Mesendoderm (in vitro differentiated cells): ENCODE data around the gene HPN.
A peak's percentile ranks its signal among the peaks of the same experiment; 100 is the strongest.

Experiments used
- DNase-seq: peaks from one replicate; pipeline ENCODE4 v3.0.0; 2013
- H2AK5ac ChIP-seq: 2 replicates; pipeline ENCODE4 v1.6.1; 2013; ENCODE audit warnings: low read length, inconsistent platforms
- H2BK120ac ChIP-seq: 2 replicates; pipeline ENCODE4 v1.6.1; 2013; ENCODE audit warnings: low read depth, mild to moderate bottlenecking, low read length, moderate library complexity, mixed read lengths
- H2BK15ac ChIP-seq: replicated peaks from 2 replicates; pipeline ENCODE4 v1.6.1; 2013; ENCODE audit warnings: low read depth, mild to moderate bottlenecking, moderate library complexity
- H2BK5ac ChIP-seq: 2 replicates; pipeline ENCODE4 v1.6.1; 2013; ENCODE audit warnings: low read length, inconsistent platforms
- H3K18ac ChIP-seq: 2 replicates; pipeline ENCODE4 v1.6.1; 2013; ENCODE audit warnings: mild to moderate bottlenecking, low read length, mixed read lengths
- H3K23ac ChIP-seq: one replicate; pipeline ENCODE4 v1.6.1; 2013; ENCODE audit warnings: low read length
- H3K27ac ChIP-seq: 2 replicates; pipeline ENCODE4 v1.5.1; 2013; ENCODE audit warnings: low read depth, mild to moderate bottlenecking, inconsistent platforms, low read length, moderate library complexity
- H3K27me3 ChIP-seq: 2 replicates; pipeline ENCODE4 v1.6.1; 2013; ENCODE audit warnings: low read length, control low read depth, mild to moderate bottlenecking, inconsistent platforms; ENCODE audit not compliant: insufficient read depth, poor library complexity
- H3K36me3 ChIP-seq: 2 replicates; pipeline ENCODE4 v1.6.1; 2013; ENCODE audit warnings: low read length, inconsistent platforms; ENCODE audit not compliant: control insufficient read depth, insufficient read depth
- H3K4ac ChIP-seq: one replicate; pipeline ENCODE4 v1.6.1; 2013; ENCODE audit warnings: low read depth, mild to moderate bottlenecking, low read length, moderate library complexity
- H3K4me1 ChIP-seq: 2 replicates; pipeline ENCODE4 v1.6.1; 2013; ENCODE audit warnings: low read depth, low read length, inconsistent platforms; ENCODE audit not compliant: control insufficient read depth
- H3K4me2 ChIP-seq: 2 replicates; pipeline ENCODE4 v1.6.1; 2013; ENCODE audit warnings: low read length
- H3K4me3 ChIP-seq: 2 replicates; pipeline ENCODE4 v1.5.1; 2013; ENCODE audit warnings: mild to moderate bottlenecking, low read length
- H3K56ac ChIP-seq: one replicate; pipeline ENCODE4 v1.6.1; 2013; ENCODE audit warnings: low read length
- H3K79me1 ChIP-seq: 2 replicates; pipeline ENCODE4 v1.6.1; 2013; ENCODE audit warnings: low read length, inconsistent platforms
- H3K79me2 ChIP-seq: 2 replicates; pipeline ENCODE4 v1.6.1; 2013; ENCODE audit warnings: mild to moderate bottlenecking, low read length; ENCODE audit not compliant: control insufficient read depth, insufficient read depth
- H3K9ac ChIP-seq: 2 replicates; pipeline ENCODE4 v1.6.1; 2013; ENCODE audit warnings: low read length, inconsistent platforms
- H4K5ac ChIP-seq: one replicate; pipeline ENCODE4 v1.6.1; 2013; ENCODE audit warnings: low read length
- H4K8ac ChIP-seq: one replicate; pipeline ENCODE4 v1.6.1; 2013; ENCODE audit warnings: low read depth, mild to moderate bottlenecking, control low read depth, low read length, moderate library complexity
- WGBS: extraction: QIAGEN DNeasy Blood & Tissue Kit; methylation state at CpG from one replicate; pipeline ENCODE4 v1.1.7; 2013; ENCODE audit warnings: low lambda C conversion rate, missing lambda C conversion rate; ENCODE audit not compliant: insufficient coverage; ENCODE audit errors: extremely low coverage; 5-methylcytosine and 5-hydroxymethylcytosine counted together

HPN gene

DNA sequence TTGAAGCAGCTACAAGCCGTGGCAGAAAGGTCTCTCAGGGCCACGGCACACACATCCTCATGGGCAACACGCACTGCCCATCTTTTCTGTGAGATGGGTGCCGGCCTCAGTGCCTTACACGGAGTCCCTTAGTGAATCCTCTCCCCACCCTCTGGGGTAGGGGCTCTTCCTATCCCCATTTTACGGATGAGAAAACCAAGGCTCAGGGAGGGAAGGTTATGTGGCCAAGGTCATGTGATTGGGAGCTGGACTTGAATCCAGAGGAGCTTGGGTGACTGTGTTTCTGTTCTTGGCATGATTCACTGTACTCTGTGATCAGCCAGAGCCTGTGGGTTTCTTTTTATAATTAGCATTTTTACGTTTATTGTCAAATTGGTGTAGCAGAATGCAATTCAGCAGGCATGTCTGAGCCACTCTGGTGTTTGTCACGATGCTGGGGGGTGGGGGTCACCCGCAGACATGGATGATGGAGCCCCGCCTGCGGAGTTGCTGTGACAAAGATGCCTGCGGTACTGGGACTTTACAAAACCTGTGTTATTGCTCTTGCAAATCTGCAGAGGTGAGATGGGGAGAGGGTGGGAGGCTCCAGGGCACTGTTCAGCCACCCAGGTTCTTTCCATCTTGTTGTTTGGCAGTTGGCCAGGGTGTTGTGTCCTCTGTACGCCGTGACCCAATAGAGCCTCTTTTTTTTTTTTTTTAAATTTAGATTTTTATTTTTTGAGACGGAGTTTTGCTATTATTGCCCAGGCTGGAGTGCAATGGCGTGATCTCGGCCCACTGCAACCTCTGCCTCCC is 6.7 kb upstream of the HPN start:
- no peak overlapping the region for H3K4ac ChIP-seq

DNA sequence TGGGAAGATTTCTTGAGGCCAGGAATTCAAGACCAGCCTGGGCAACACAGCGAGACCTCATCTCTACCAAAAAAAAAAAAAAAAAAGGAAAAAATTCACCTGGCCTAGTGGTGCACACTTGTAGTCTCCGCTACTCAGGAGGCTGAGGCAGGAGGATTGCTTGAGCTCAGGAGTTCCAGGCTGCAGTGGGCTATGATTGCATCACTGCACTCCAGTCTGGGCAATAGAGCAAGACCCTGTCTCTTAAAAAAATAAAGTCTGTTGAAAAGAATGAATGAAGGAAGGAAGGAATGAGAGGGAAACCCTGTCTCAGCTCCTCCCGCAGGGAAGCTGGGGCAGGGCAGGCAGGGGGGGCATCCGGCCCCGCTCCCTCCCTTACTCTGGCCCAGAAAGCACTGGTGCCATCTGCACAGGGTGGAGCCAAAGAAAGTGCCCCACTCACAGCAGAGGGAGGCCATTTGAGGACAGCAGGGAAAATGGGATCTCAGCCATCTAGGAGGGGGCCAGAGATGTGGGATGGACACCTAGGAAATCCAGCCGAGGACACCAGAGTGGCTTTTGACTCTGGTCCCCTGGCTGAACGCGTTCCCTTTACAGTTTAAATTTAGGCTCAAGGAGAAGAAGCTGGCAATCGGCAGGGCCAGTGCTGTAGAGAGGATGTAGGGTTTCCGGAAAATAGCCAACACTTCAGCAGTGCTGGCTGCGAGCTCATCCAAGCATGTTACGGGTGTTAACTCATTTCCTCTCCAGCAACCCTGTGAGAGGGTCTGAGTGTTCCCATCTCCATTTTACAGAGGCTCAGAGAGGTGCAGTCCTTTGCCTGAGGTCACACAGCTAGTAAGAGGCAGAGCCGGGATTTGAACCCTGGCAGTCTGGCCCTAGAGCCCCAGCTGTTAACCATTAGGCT is 3.6 kb upstream of the HPN start:
- Histone ChIP-seq H2BK15ac (no peak overlapping the region), H4K8ac (no peak overlapping the region), H3K4ac (no peak overlapping the region), H3K23ac (no peak overlapping the region), H3K79me1 (no peaks in the 10 kb centered on the region), H2BK5ac (no peak overlapping the region), H2BK120ac (no peak overlapping the region), H3K79me2 (no peaks in the 10 kb centered on the region), H3K18ac (no peak overlapping the region), H3K27me3 (no peaks in the 10 kb centered on the region), H3K4me3 (no peak overlapping the region), H3K56ac (no peak overlapping the region), H3K4me1 (peaks cover 12% of the 10 kb centered on the region), H3K27ac (no peak overlapping the region), H4K5ac (no peak overlapping the region), H3K9ac (no peak overlapping the region), H3K36me3 (no peaks in the 10 kb centered on the region), H2AK5ac (no peak overlapping the region), H3K4me2 (no peak overlapping the region)
- DNase-seq, result no peak
- no CpG with 5 or more reads among the region's 13 CpGs for WGBS

More for the DNA sequence above, 6.7 kb upstream of the HPN start:
- no peak overlapping the region for H3K27ac ChIP-seq
- no CpG with 5 or more reads among the region's 17 CpGs for WGBS
- no peak overlapping the region for H4K8ac ChIP-seq
- no peak overlapping the region for H3K23ac ChIP-seq
- H3K4me1 ChIP-seq, result peaks cover 4% of the 10 kb centered on the region
- no peak overlapping the region for H2BK120ac ChIP-seq
- no peak overlapping the region for H3K4me2 ChIP-seq
- H3K79me1 ChIP-seq, result no peaks in the 10 kb centered on the region
- no peak for DNase-seq
- no peaks in the 10 kb centered on the region for H3K27me3 ChIP-seq
- no peak overlapping the region for H4K5ac ChIP-seq
- H2BK15ac ChIP-seq, result no peak overlapping the region
- H3K9ac ChIP-seq, result no peak overlapping the region
- H3K18ac ChIP-seq, result no peak overlapping the region
- no peaks in the 10 kb centered on the region for H3K79me2 ChIP-seq
- H3K36me3 ChIP-seq, result no peaks in the 10 kb centered on the region
- no peak overlapping the region for H3K4me3 ChIP-seq
- H3K56ac ChIP-seq, result no peak overlapping the region
- H2AK5ac ChIP-seq, result no peak overlapping the region
- H2BK5ac ChIP-seq, result no peak overlapping the region

- no peak overlapping the region for H2BK5ac ChIP-seq
- peak overlapping the region; percentile 88 for H3K56ac ChIP-seq
- no peak overlapping the region for H3K18ac ChIP-seq
- H3K4me1 ChIP-seq, result peaks cover 12% of the 10 kb centered on the region
- H3K9ac ChIP-seq, result peak overlapping the region; percentile 68
- H3K4ac ChIP-seq, result no peak overlapping the region
- DNase-seq, result no peak
- no peak overlapping the region for H4K5ac ChIP-seq
- no peak overlapping the region for H4K8ac ChIP-seq
- peak overlapping the region; percentile 18 for H3K4me2 ChIP-seq
- no peak overlapping the region for H2BK15ac ChIP-seq
- no peaks in the 10 kb centered on the region for H3K27me3 ChIP-seq
- H3K27ac ChIP-seq, result no peak overlapping the region
- H3K23ac ChIP-seq, result no peak overlapping the region
- no peaks in the 10 kb centered on the region for H3K79me1 ChIP-seq
- no peak overlapping the region for H2BK120ac ChIP-seq
- no CpG with 5 or more reads among the region's 17 CpGs for WGBS
- H2AK5ac ChIP-seq, result no peak overlapping the region
- no peaks in the 10 kb centered on the region for H3K36me3 ChIP-seq
- H3K79me2 ChIP-seq, result no peaks in the 10 kb centered on the region
- no peak overlapping the region for H3K4me3 ChIP-seq
These were observed 2.7 kb upstream of the HPN start for GRCh38 chr19:35038623-35039512.

DNA sequence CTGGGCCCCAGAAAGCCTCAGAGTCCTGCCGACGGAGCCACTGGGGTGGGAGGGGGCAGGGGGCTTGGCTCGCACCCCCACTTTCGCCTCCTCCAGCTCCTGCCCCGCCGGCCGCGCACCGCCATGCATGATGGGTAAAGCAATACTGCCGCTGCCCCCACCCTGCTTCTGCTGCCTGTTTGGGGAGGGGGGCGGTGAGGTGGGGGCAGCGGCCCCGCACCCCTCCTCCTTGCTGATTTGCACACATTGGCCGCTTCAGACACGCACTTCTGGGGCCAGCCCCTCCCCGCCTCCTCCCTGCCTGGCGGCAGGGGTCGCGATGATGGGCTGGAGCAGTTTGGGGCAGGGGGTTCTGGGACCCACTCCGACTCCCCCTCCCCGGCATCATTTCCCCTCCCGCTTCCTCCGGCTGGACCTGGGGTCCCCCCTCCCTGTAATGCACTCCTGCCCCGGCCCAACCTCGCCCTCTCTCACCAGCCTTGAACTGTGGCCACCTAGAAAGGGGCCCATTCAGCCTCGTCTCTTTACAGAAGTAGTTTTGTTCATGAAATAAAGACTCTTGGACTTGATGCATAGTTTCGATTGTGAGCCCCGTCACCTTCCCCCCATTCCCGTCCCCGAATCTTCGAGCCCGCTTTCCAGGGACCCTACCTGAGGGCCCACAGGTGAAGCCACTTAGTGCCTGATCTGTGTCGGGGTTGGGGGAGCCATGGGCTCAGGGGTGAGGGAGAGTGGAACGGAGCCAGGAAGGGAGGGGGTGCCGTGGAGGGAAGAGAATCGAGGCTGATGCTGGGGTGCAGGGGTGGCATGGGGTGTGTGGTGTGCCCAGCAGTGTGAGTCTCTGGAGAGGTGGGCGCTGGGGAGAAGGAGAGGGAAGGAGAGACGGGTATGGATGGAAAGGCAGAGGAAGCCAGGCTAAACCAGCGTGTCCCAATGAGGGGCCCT is 1.4 kb upstream of the HPN start:
- H3K4me3 ChIP-seq, result no peak overlapping the region
- H3K4me1 ChIP-seq, result peaks cover 12% of the 10 kb centered on the region
- H3K79me2 ChIP-seq, result no peaks in the 10 kb centered on the region
- no peak overlapping the region for H2BK15ac ChIP-seq
- H4K8ac ChIP-seq, result no peak overlapping the region
- H3K4me2 ChIP-seq, result peak overlapping the region; percentile 89
- no peak overlapping the region for H2AK5ac ChIP-seq
- WGBS, result no CpG with 5 or more reads among the region's 39 CpGs
- peak overlapping the region; percentile 88 for H3K56ac ChIP-seq
- H3K4ac ChIP-seq, result peak overlapping the region; percentile 22
- no peak overlapping the region for H4K5ac ChIP-seq
- H3K18ac ChIP-seq, result peak overlapping the region; percentile 9
- peak overlapping the region; percentile 16 for H2BK120ac ChIP-seq
- no peak overlapping the region for H2BK5ac ChIP-seq
- no peak overlapping the region for H3K23ac ChIP-seq
- peaks cover 4% of the 10 kb centered on the region for H3K79me1 ChIP-seq
- peak overlapping the region; percentile 68 for H3K9ac ChIP-seq
- DNase-seq, result no peak
- H3K27me3 ChIP-seq, result no peaks in the 10 kb centered on the region
- H3K27ac ChIP-seq, result no peak overlapping the region
- no peaks in the 10 kb centered on the region for H3K36me3 ChIP-seq
